ENCODE data around the gene COQ5. TPM values are rescaled to one million over a fixed set of nuclear protein-coding genes. Genes with fewer than 3 reads are reported as not detected.
"Not testable (repeated sequence)": the region's sequence is repeated elsewhere in the genome, so short reads cannot be mapped to it uniquely, and the experiment has no call there.

Gene COQ5
- polyA plus RNA-seq, 1 experiment = 47.1 TPM

GRCh38 chr12:120490325-120490724, 38.6 kb downstream of the COQ5 start:
- H3K4me3 ChIP-seq (ENCODE audit: low read depth, low read length) = no peak overlapping the region
- CTCF ChIA-PET = no interaction called here
- H3K27ac ChIP-seq (ENCODE audit: low read depth, low read length) = no peak overlapping the region
- H3K27me3 ChIP-seq (ENCODE audit: control insufficient read depth, insufficient read depth, low read length) = no peaks in the 10 kb centered on the region
- DNase-seq (ENCODE audit: low read depth, low spot score) = no peak
- TF ChIP-seq CTCF (IDR thresholded peaks at IDR 0.05; ENCODE audit: low read depth, low read length) = no peak
- POLR2A ChIA-PET = no interaction called here
- no peaks in the 10 kb centered on the region for H3K9me3 ChIP-seq (ENCODE audit: control insufficient read depth, insufficient read depth, low read length)

GRCh38 chr12:120489018-120489417, 39.9 kb downstream of the COQ5 start:
- no peak for TF ChIP-seq CTCF (IDR thresholded peaks at IDR 0.05; ENCODE audit: low read depth, low read length)
- DNase-seq (ENCODE audit: low read depth, low spot score) = no peak
- Histone ChIP-seq H3K9me3 (ENCODE audit: control insufficient read depth, insufficient read depth, low read length) (no peaks in the 10 kb centered on the region), H3K27me3 (ENCODE audit: control insufficient read depth, insufficient read depth, low read length) (no peaks in the 10 kb centered on the region), H3K4me3 (ENCODE audit: low read depth, low read length) (no peak overlapping the region), H3K27ac (ENCODE audit: low read depth, low read length) (no peak overlapping the region)
- ChIA-PET POLR2A (no interaction called here), CTCF (interaction anchor here (1.3 to 1.5 kb wide), 2 partner anchors 19 to 20 kb away, joined by 4 to 5 read pairs; no protein-coding TSS in a partner anchor)

- no peaks in the 10 kb centered on the region for H3K27me3 ChIP-seq (ENCODE audit: control insufficient read depth, insufficient read depth, low read length)
- CTCF ChIA-PET = interaction anchor here (1.3 to 1.5 kb wide), 2 partner anchors 18 to 19 kb away, joined by 4 to 5 read pairs; no protein-coding TSS in a partner anchor
- H3K9me3 ChIP-seq (ENCODE audit: control insufficient read depth, insufficient read depth, low read length) = no peaks in the 10 kb centered on the region
- TF ChIP-seq CTCF (IDR thresholded peaks at IDR 0.05; ENCODE audit: low read depth, low read length) = no peak
- H3K4me3 ChIP-seq (ENCODE audit: low read depth, low read length) = no peak overlapping the region
- POLR2A ChIA-PET = no interaction called here
- no peak for DNase-seq (ENCODE audit: low read depth, low spot score)
- H3K27ac ChIP-seq (ENCODE audit: low read depth, low read length) = no peak overlapping the region
Observed at GRCh38 chr12:120488057-120488640, 40.8 kb downstream of the COQ5 start.

GRCh38 chr12:120487552-120487951, 41.4 kb downstream of the COQ5 start:
- H3K27me3 ChIP-seq (ENCODE audit: control insufficient read depth, insufficient read depth, low read length); H3K9me3 ChIP-seq (ENCODE audit: control insufficient read depth, insufficient read depth, low read length); DNase-seq (ENCODE audit: low read depth, low spot score); POLR2A ChIA-PET; H3K4me3 ChIP-seq (ENCODE audit: low read depth, low read length); H3K27ac ChIP-seq (ENCODE audit: low read depth, low read length): not testable (repeated sequence)
- CTCF ChIA-PET = interaction anchor here (1.3 kb wide), 1 partner anchor 19 kb away, joined by 4 read pairs; no protein-coding TSS in a partner anchor

GRCh38 chr12:120485961-120486881, 42.7 kb downstream of the COQ5 start:
- no peaks in the 10 kb centered on the region for H3K9me3 ChIP-seq (ENCODE audit: control insufficient read depth, insufficient read depth, low read length)
- POLR2A ChIA-PET = interaction anchor here (1.0 kb wide), 1 partner anchor 10 kb away, joined by 7 read pairs; no protein-coding TSS in a partner anchor
- H3K4me3 ChIP-seq (ENCODE audit: low read depth, low read length) = no peak overlapping the region
- no peak for DNase-seq (ENCODE audit: low read depth, low spot score)
- H3K27ac ChIP-seq (ENCODE audit: low read depth, low read length) = no peak overlapping the region
- no peak for TF ChIP-seq CTCF (IDR thresholded peaks at IDR 0.05; ENCODE audit: low read depth, low read length)
- H3K27me3 ChIP-seq (ENCODE audit: control insufficient read depth, insufficient read depth, low read length) = no peaks in the 10 kb centered on the region
- CTCF ChIA-PET = interaction anchor here (0.5 kb wide), 1 partner anchor 10 kb away, joined by 4 read pairs; the partner anchor contains the start of gene DYNLL1
